CD8-positive, alpha-beta memory T cell (primary cell): ENCODE measurements around the gene GUCY1A2. TPM values are rescaled to one million over a fixed set of nuclear protein-coding genes. Genes with fewer than 3 reads are reported as not detected.

Source experiments
- CTCF ChIA-PET: fragments of 350-600 bp; sonication (Branson Sonifier 250); formaldehyde crosslinking; loops from one replicate; lab custom pipeline; 2021; ENCODE audit warnings: antibody characterized with exemption; lab: Charles Lee
- POLR2A ChIA-PET: fragments of 350-600 bp; sonication (Branson Sonifier 250); formaldehyde crosslinking; loops from one replicate; lab custom pipeline; 2021; ENCODE audit warnings: antibody characterized with exemption; lab: Charles Lee
- DNase-seq, 5 donors: peaks; one replicate each; pipeline versions ENCODE4 v3.0.0 to v3.0.0-alpha.2; 2020 to 2022; ENCODE audit warnings: mixed read lengths in 1 of 5
- H3K27ac ChIP-seq: one replicate; pipeline ENCODE4 v1.7.0; 2013; ENCODE audit warnings: low read depth, mild to moderate bottlenecking, low read length, moderate library complexity
- H3K27me3 ChIP-seq: 2 replicates; pipeline ENCODE4 v1.7.0; 2013; ENCODE audit warnings: low read length, mild to moderate bottlenecking; ENCODE audit not compliant: insufficient read depth, poor library complexity, severe bottlenecking
- H3K36me3 ChIP-seq: 2 replicates; pipeline ENCODE4 v1.7.0; 2013; ENCODE audit warnings: mild to moderate bottlenecking, low read length, moderate library complexity; ENCODE audit not compliant: insufficient read depth
- H3K4me1 ChIP-seq: 2 replicates; pipeline ENCODE4 v1.7.0; 2013; ENCODE audit warnings: mild to moderate bottlenecking, low read length, moderate library complexity; ENCODE audit not compliant: insufficient read depth
- H3K4me3 ChIP-seq: 2 replicates; pipeline ENCODE4 v1.7.0; 2013; ENCODE audit warnings: mild to moderate bottlenecking, low read length
- H3K9me3 ChIP-seq: 2 replicates; pipeline ENCODE4 v1.7.0; 2013; ENCODE audit warnings: mild to moderate bottlenecking, low read length
- H3K27ac Mint-ChIP-seq, 8 donors: one replicate each; pipeline ENCODE4 v1.8.0; 2020 to 2021; ENCODE audit warnings: mixed read lengths in 8 of 8, mild to moderate bottlenecking in 6 of 8, inconsistent platforms in 3 of 8, moderate library complexity in 3 of 8
- H3K27me3 Mint-ChIP-seq, 2 donors: one replicate each; pipeline ENCODE4 v1.8.0; 2020 to 2021; ENCODE audit warnings: mixed read lengths in 2 of 2, mild to moderate bottlenecking in 1 of 2, moderate library complexity in 1 of 2
- H3K36me3 Mint-ChIP-seq, 3 donors: one replicate each; pipeline ENCODE4 v1.8.0; 2020 to 2021; ENCODE audit warnings: mixed read lengths in 3 of 3, inconsistent platforms in 1 of 3, mild to moderate bottlenecking in 1 of 3
- H3K4me1 Mint-ChIP-seq, 3 donors: one replicate each; pipeline ENCODE4 v1.8.0; 2020 to 2021; ENCODE audit warnings: mixed read lengths in 3 of 3, inconsistent platforms in 1 of 3, mild to moderate bottlenecking in 1 of 3
- H3K4me3 Mint-ChIP-seq, 7 donors: one replicate each; pipeline ENCODE4 v1.8.0; 2020 to 2021; ENCODE audit warnings: mixed read lengths in 7 of 7, mild to moderate bottlenecking in 6 of 7, moderate library complexity in 4 of 7, inconsistent platforms in 2 of 7
- H3K9me3 Mint-ChIP-seq, 5 donors: one replicate each; pipeline ENCODE4 v1.8.0; 2020 to 2022; ENCODE audit warnings: mixed read lengths in 5 of 5, mild to moderate bottlenecking in 3 of 5, moderate library complexity in 2 of 5, inconsistent platforms in 1 of 5
- polyA plus RNA-seq: library from polyadenylated mRNA; unstranded; fragments of 300-500 nt; fragmentation: Illumina TruSeq; gene quantifications from one replicate; pipeline ENCODE4 v1.2.3, GENCODE V29; 2021
- total RNA-seq, 2 experiments: library from RNA; stranded (reverse); gene quantifications; one replicate each; pipeline ENCODE4 v1.2.3, GENCODE V29; 2021

The GUCY1A2 gene
- total and polyA plus RNA-seq, 3 experiments from 2014 or later = not detected

- no peaks in the 10 kb centered on the region for H3K4me1 Mint-ChIP-seq
- ChIA-PET CTCF (no interaction called here), POLR2A (no interaction called here)
- no peaks in the 10 kb centered on the region for H3K4me1 ChIP-seq
- no peaks in the 10 kb centered on the region for H3K36me3 ChIP-seq
- H3K27me3 Mint-ChIP-seq = no peaks in the 10 kb centered on the region
- DNase-seq = no peak
- H3K27me3 ChIP-seq = no peaks in the 10 kb centered on the region
- no peak overlapping the region for H3K4me3 Mint-ChIP-seq
- H3K4me3 ChIP-seq = no peak overlapping the region
- no peaks in the 10 kb centered on the region for H3K36me3 Mint-ChIP-seq
- peaks cover 0 to 41% (median 8%) of the 10 kb centered on the region in 5 donors for H3K9me3 Mint-ChIP-seq
- H3K27ac Mint-ChIP-seq = no peak overlapping the region
- H3K9me3 ChIP-seq = no peaks in the 10 kb centered on the region
- no peak overlapping the region for H3K27ac ChIP-seq
Observed at GRCh38 chr11:106642331-106642730, 375.9 kb downstream of the GUCY1A2 start.

- DNase-seq = no peak
- no peak overlapping the region for H3K27ac ChIP-seq
- no peaks in the 10 kb centered on the region for H3K36me3 ChIP-seq
- H3K36me3 Mint-ChIP-seq = peaks cover 0 to 2% (median 0%) of the 10 kb centered on the region in 3 donors
- H3K4me1 ChIP-seq = no peaks in the 10 kb centered on the region
- no peak overlapping the region for H3K4me3 Mint-ChIP-seq
- CTCF ChIA-PET = no interaction called here
- H3K27ac Mint-ChIP-seq = no peak overlapping the region
- no peak overlapping the region for H3K4me3 ChIP-seq
- H3K4me1 Mint-ChIP-seq = no peaks in the 10 kb centered on the region
- peaks cover 2 to 15% (median 6%) of the 10 kb centered on the region in 5 donors for H3K9me3 Mint-ChIP-seq
- no peaks in the 10 kb centered on the region for H3K27me3 Mint-ChIP-seq
- no peaks in the 10 kb centered on the region for H3K27me3 ChIP-seq
- POLR2A ChIA-PET = no interaction called here
- H3K9me3 ChIP-seq = no peaks in the 10 kb centered on the region
Observed at GRCh38 chr11:106632283-106632682, 386.0 kb downstream of the GUCY1A2 start.

GRCh38 chr11:106627694-106628093 is 390.6 kb downstream of the GUCY1A2 start:
- Histone ChIP-seq H3K4me1 (no peaks in the 10 kb centered on the region), H3K9me3 (no peaks in the 10 kb centered on the region), H3K4me3 (no peak overlapping the region), H3K36me3 (no peaks in the 10 kb centered on the region), H3K27ac (no peak overlapping the region), H3K27me3 (no peaks in the 10 kb centered on the region)
- Mint-ChIP-seq H3K27ac (no peak overlapping the region), H3K9me3 (peaks cover 5 to 18% (median 5%) of the 10 kb centered on the region in 5 donors), H3K4me3 (no peak overlapping the region), H3K36me3 (peaks cover 0 to 2% (median 0%) of the 10 kb centered on the region in 3 donors), H3K4me1 (no peaks in the 10 kb centered on the region), H3K27me3 (no peaks in the 10 kb centered on the region)
- POLR2A ChIA-PET = no interaction called here
- no peak for DNase-seq
- CTCF ChIA-PET = no interaction called here

GRCh38 chr11:106625566-106625965 is 392.7 kb downstream of the GUCY1A2 start:
- ChIA-PET POLR2A (no interaction called here), CTCF (no interaction called here)
- no peak overlapping the region for H3K27ac ChIP-seq
- H3K9me3 ChIP-seq = no peaks in the 10 kb centered on the region
- no peak for DNase-seq
- H3K4me3 ChIP-seq = no peak overlapping the region
- H3K27me3 ChIP-seq = no peaks in the 10 kb centered on the region
- Mint-ChIP-seq H3K27ac (no peak overlapping the region), H3K4me1 (no peaks in the 10 kb centered on the region), H3K9me3 (peaks cover 2 to 12% (median 6%) of the 10 kb centered on the region in 5 donors), H3K36me3 (peaks cover 0 to 2% (median 0%) of the 10 kb centered on the region in 3 donors), H3K27me3 (no peaks in the 10 kb centered on the region), H3K4me3 (no peak overlapping the region)
- no peaks in the 10 kb centered on the region for H3K4me1 ChIP-seq
- no peaks in the 10 kb centered on the region for H3K36me3 ChIP-seq

GRCh38 chr11:106624377-106624776 is 393.9 kb downstream of the GUCY1A2 start:
- CTCF ChIA-PET = no interaction called here
- H3K9me3 Mint-ChIP-seq = peaks cover 2 to 10% (median 6%) of the 10 kb centered on the region in 5 donors

More at GRCh38 chr11:106624377-106624776, 393.9 kb downstream of the GUCY1A2 start:
- H3K9me3 ChIP-seq = no peaks in the 10 kb centered on the region
- no peak overlapping the region for H3K4me3 ChIP-seq
- POLR2A ChIA-PET = no interaction called here
- H3K4me1 ChIP-seq = no peaks in the 10 kb centered on the region
- no peaks in the 10 kb centered on the region for H3K36me3 ChIP-seq
- no peaks in the 10 kb centered on the region for H3K27me3 ChIP-seq
- no peak for DNase-seq
- no peaks in the 10 kb centered on the region for H3K36me3 Mint-ChIP-seq
- H3K4me3 Mint-ChIP-seq = no peak overlapping the region
- H3K4me1 Mint-ChIP-seq = no peaks in the 10 kb centered on the region
- H3K27ac ChIP-seq = no peak overlapping the region
- H3K27me3 Mint-ChIP-seq = no peaks in the 10 kb centered on the region
- H3K27ac Mint-ChIP-seq = no peak overlapping the region
